ENCODE data around the gene CRAT.

DNA sequence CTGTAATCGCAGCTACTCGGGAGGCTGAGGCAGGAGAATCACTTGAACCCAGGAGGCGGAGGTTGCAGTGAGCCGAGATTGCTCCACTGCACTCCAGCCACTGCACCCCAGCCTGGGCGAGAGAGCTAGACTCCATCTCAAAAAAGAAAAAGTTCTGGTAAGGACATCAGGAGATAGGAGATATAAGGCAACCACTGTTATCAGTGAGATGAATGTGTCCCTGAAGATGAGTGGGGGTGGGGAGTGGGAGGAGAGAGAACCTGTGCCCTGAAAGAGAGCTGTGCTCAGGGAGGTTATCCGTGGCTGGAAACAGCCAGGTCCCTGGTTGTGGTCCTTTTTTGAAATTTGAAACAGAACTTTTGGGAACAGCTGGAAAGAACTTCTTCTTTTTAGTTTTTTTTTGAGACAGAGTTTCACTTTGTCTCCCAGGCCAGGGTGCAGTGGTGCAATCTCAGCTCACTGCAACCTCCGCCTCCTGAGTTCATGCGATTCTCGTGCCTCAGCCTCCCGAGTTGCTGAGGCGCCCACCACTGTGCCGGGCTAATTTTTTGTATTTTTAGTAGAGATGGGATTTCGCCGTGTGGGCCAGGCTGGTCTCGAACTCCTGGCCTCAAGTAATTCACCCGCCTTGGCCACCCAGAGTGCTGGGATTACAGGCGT is 3.2 kb upstream of the CRAT start:
- no peak for TF ChIP-seq POLR2AphosphoS5 (IDR thresholded peaks at IDR 0.05; ENCODE audit: low read depth, low read length)
- no peak for TF ChIP-seq POLR2A (IDR thresholded peaks at IDR 0.05; ENCODE audit: low read depth, low read length)

All from GM12892 (cell line).